ENCODE results near the gene C3orf20.

DNA sequence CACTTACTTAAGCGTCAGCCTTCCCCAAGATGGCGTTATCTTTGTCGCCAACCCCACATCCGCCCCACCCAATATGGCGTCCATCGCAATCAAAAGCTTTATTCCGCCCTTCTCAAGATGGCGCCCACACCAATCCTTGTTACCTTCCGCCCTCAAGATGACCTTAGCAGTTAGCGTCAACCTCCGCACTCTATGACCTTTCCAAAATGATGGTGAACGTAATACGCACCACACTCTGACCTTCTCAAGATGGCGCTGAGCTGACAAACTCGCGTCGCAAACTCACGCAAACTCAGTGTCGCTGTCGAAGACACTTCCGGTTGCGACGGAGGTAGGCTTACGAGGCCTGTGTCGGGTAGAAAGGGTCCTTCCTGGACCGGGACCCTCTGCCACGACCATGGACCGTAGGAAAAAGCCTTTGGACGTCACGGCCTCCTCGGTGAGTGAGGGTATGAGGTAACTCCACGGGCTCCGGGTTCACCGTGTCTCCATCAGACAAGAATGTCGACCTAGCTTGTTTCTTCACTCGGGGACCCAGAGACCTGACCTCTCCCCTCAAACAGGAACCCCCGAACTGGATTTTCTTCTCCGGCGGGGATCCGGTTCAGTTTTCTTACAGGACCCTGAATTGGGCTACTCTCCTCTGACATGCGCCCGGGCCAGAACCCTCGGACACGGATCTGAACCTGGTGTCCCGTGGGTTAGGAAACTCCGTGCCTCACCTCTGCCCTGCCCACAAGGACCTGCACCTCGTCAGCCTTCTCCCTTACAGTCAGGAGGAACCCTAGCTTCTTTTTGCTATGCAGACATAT, 23.3 kb upstream of the C3orf20 start, which contains the start of gene CCDC174:
- TF ChIP-seq, protein P1, sequence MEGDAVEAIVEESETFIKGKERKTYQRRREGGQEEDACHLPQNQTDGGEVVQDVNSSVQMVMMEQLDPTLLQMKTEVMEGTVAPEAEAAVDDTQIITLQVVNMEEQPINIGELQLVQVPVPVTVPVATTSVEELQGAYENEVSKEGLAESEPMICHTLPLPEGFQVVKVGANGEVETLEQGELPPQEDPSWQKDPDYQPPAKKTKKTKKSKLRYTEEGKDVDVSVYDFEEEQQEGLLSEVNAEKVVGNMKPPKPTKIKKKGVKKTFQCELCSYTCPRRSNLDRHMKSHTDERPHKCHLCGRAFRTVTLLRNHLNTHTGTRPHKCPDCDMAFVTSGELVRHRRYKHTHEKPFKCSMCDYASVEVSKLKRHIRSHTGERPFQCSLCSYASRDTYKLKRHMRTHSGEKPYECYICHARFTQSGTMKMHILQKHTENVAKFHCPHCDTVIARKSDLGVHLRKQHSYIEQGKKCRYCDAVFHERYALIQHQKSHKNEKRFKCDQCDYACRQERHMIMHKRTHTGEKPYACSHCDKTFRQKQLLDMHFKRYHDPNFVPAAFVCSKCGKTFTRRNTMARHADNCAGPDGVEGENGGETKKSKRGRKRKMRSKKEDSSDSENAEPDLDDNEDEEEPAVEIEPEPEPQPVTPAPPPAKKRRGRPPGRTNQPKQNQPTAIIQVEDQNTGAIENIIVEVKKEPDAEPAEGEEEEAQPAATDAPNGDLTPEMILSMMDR (IDR thresholded peaks at IDR 0.05): peak in 1 of 6 experiments; percentile 29
- peak in 3 of 4 donors; percentile 48 to 70 (median 68) for TF ChIP-seq POLR2A (IDR thresholded peaks at IDR 0.05)

Measured in esophagus squamous epithelium (tissue), 4 donors.